ENCODE measurements around the gene ERCC1.
A peak's percentile ranks its signal among the peaks of the same experiment; 100 is the strongest.

The ERCC1 gene

GRCh38 chr19:45423589-45424190, at the start of gene ERCC1:
TSS of gene ERCC1 (minus strand) at chr19:45423917. CDS start at chr19:45423374, 543 bp downstream.
- peak; percentile 96 for DNase-seq

DNA sequence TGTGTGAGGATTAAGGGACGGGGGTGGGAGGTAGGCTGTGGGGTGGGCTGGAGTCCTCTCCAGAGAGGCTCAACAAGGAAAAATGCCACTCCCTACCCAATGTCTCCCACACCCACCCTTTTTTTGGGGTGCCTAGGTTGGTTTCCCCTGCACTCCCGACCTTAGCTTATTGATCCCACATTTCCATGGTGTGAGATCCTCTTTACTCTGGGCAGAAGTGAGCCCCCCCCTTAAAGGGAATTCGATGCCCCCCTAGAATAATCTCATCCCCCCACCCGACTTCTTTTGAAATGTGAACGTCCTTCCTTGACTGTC, 49.6 kb upstream of the ERCC1 start:
- DNase-seq, result no peak

GRCh38 chr19:45472563-45473366, 49.0 kb upstream of the ERCC1 start:
- DNase-seq, result no peak

GRCh38 chr19:45471931-45472562, 48.3 kb upstream of the ERCC1 start:
- DNase-seq, result no peak

GRCh38 chr19:45471111-45471930, 47.6 kb upstream of the ERCC1 start:
- no peak for DNase-seq

DNA sequence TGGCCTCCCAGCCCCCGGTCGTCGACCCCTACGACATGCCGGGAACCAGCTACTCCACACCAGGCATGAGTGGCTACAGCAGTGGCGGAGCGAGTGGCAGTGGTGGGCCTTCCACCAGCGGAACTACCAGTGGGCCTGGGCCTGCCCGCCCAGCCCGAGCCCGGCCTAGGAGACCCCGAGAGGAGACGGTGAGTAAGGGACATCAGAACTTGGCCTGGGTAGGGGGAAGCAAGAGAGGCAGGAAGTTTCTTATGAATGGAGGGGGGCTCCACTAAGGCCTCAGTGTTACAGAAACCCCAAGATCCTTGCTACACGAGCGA, 47.0 kb upstream of the ERCC1 start:
- no peak for DNase-seq

DNA sequence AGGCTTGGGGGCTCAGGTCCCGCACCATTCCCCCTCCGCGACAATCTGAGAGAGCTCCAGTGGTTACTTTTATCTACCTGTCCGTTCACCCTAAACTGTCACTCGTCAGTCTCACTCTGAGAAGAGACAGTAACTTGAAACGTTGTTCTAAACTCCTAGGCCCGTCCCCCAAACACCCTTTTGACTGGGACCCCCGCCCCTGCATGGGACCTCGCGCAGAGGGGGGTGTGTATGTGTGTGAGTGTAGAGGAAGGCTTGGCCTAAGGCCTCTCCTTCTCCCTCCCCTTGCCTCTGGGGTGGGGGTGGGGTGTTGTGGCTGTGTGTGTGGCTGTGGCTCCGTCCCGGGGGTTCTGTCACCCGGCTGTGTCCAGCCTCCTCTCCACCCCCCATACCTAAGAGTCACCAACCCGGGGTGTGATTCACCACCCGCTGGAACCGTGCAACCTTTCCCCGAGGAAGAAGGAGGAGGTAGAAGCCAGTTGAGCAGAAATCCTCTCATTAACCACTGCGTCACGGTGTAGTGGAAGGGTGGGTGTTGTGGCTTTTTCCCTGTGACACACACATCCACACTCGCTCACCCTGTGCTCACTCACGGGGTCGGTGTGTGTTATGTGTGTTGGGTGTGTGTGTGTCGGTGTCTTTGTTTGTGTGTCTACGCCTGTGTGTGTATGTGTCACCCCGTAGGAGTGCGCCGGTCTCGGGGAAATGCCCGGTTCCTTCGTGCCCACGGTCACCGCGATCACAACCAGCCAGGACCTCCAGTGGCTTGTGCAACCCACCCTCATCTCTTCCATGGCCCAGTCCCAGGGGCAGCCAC, 46.4 kb upstream of the ERCC1 start:
- DNase-seq, result no peak

DNA sequence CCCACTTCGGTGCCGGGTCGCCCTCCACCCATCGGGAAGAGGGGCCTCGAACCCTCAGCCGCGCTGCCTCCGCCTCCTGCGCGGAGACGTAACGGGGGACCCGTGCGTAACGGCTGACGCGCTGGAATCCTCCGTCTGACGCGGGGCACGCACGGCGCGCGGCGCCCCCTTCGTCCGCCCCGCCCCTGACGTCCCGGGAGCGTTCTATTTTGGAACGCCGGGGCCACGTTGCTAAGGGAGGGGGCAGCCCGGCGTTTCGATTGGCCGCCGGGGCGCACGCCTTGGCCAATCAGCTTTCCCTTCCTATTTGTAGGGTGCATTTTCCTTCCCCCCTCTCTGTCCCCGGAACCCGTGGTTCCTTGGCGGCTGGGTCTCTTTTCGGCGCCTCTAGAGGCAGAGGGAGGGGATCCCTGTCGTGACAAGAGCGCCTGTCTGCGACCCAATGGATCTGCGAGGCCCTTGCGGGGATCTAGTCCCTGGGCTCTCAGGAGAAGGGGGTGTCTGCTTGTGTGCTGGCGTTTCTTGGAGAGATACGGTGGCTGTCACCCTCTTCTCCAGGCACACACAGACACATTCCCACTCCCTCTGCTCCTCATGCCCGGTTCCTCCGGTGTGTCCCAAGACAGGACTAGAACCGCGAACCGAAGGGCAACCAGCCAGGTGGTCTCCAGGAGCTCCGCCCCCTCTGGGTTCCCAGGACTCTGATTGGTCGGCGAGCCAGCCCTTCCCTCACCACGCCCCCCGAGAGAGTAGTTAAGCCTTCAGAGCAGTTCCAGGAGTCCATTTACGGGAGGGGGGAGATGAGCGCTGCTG, 45.6 kb upstream of the ERCC1 start:
- peak; percentile 96 for DNase-seq

GRCh38 chr19:45468803-45469131, 45.0 kb upstream of the ERCC1 start:
- DNase-seq, result no peak

DNA sequence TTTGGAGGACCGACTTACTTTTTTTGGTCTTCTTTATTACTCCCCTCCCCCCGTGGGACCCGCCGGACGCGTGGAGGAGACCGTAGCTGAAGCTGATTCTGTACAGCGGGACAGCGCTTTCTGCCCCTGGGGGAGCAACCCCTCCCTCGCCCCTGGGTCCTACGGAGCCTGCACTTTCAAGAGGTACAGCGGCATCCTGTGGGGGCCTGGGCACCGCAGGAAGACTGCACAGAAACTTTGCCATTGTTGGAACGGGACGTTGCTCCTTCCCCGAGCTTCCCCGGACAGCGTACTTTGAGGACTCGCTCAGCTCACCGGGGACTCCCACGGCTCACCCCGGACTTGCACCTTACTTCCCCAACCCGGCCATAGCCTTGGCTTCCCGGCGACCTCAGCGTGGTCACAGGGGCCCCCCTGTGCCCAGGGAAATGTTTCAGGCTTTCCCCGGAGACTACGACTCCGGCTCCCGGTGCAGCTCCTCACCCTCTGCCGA, 44.5 kb upstream of the ERCC1 start:
- peak; percentile 46 for DNase-seq

DNA sequence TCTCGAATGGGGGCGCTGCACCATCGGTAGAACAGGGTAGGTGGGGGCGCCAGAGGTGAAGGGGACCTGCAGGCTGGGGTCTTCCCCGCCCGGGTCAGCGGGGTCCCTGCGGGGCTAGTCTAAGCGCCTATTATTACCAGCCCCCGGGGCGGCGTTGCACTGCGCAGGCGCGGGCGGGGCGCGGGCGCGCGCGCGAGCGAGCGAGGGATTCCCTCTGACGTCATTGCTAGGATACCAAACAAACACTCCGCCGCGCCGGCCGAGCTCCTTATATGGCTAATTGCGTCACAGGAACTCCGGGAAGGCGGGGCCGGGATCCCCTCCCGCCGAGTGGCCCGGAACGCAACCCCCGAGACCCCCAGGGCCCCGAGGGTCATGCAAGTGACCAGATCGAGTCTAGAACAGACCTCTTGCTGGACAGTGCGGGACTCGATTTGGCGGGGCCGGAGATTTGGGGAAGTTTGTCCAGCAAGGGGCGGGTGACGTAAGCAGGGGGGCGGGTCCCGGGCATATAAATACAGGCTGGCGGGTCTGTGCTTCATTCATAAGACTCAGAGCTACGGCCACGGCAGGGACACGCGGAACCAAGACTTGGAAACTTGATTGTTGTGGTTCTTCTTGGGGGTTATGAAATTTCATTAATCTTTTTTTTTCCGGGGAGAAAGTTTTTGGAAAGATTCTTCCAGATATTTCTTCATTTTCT, 43.9 kb upstream of the ERCC1 start, which contains the start of gene FOSB:
Gene FOSB, plus strand, starts transcription at position 541 of the 703 bp plus-strand sequence. CDS start 591 bp downstream, outside the sequence.
- DNase-seq, result peak; percentile 93

- DNase-seq, result no peak
These were observed 43.4 kb upstream of the ERCC1 start for GRCh38 chr19:45467115-45467455.

- DNase-seq, result no peak
These were observed 41.2 kb upstream of the ERCC1 start for GRCh38 chr19:45464852-45465441.

DNA sequence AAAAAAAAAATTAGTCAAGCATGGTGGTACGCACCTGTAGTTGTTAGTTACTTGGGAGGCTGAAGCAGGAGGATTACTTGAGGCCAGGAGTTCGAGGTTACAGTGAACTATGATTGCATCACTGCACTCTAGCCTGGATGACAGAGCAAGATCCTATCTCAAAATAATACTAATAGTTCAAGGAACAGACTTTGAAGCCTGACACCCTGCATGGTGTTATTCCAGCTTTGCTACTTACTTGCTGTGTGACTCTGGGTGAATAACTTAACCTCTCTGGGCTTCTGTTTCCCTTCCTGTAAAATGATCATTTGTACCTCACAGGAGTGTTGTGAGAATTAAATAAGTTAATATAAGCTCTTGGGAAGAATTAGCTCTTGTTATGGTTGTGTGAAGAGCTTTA, 40.6 kb upstream of the ERCC1 start:
- no peak for DNase-seq

DNA sequence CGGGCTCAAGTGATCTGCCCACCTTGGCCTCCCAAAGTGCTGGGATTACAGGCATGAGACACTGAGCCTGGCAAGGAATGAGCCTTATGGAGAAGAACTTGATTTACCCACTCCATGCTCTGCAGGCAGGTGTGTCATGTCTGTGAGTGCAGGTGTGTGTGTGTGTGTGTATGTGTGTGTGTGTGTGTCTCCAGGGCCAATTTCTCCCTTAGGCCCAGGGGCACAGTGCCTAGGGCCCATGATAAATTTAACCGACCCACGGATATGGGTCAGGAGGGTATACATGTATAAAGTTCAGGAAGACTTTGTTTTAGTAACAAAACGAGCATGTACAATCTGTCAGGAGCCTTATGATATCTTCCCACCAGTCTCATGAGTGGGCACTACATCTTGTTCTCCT, 39.5 kb upstream of the ERCC1 start:
- DNase-seq, result no peak

DNA sequence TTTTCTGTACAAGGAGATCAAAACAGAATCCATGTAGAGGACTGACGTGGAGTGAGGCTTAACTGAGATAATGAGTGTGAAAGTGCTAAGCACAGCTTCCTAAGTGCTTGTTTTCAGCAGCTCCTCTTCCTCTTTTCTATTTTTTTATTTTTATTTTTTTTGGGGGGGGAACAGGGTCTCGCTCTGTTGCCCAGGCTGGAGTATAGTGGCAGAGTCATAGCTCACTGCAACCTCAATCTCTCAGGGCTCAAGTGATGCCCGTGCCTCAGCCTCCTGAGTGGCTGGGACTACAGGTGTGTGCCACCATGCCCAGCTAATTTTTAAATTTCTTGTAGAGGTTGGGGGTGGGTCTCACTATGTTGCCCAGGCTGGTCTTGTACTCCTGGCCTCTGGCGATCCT, 38.5 kb upstream of the ERCC1 start:
- DNase-seq, result no peak

GRCh38 chr19:45460807-45461347, 37.2 kb upstream of the ERCC1 start:
- no peak for DNase-seq

DNA sequence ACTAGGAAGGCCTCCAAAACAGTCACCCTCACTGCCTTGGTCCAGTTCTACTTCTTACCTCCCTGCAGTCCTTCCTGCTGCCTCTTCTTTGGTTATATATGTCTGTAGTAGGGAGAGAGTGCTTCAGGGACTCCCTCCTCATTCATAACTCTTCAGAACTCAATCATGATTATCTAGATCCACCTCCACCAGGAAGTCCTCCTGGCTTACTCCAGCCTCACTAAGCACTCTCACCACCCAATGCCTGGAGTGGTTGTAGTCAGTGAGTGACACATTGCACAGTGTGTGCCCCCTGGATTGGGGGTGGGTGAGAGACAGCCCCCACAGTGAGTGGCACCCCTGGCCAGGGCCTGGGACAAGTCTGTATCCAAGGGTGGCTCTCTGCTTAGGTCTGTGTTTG, 34.1 kb upstream of the ERCC1 start:
- DNase-seq, result no peak

DNA sequence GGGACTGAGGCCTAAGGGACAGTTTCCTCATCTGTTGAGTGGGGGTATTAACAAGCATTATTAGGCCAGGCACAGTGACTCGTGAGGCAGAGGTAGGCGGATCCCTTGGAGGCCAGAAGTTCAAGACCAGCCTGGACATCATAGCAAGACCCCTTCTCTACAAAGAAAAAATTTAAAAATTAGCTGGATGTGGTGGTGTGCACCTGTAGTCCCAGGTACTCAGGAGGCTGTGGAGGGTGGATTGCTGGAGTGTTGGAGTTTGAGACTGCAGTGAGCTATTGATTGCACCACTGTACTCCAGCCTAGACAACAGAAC, 32.7 kb upstream of the ERCC1 start:
- no peak for DNase-seq

- DNase-seq, result peak; percentile 73
These were observed 32.2 kb upstream of the ERCC1 start for GRCh38 chr19:45455707-45456499.
